HG03521 (cell line): ENCODE measurements around the gene COL1A2.

Source experiments
- ATAC-seq: cut with Tn5 transposase; IDR thresholded peaks from one replicate; pipeline ENCODE4 v1.9.1; 2021; ENCODE audit warnings: mild to moderate bottlenecking, moderate library complexity; ENCODE audit not compliant: unreplicated experiment

The COL1A2 gene

DNA sequence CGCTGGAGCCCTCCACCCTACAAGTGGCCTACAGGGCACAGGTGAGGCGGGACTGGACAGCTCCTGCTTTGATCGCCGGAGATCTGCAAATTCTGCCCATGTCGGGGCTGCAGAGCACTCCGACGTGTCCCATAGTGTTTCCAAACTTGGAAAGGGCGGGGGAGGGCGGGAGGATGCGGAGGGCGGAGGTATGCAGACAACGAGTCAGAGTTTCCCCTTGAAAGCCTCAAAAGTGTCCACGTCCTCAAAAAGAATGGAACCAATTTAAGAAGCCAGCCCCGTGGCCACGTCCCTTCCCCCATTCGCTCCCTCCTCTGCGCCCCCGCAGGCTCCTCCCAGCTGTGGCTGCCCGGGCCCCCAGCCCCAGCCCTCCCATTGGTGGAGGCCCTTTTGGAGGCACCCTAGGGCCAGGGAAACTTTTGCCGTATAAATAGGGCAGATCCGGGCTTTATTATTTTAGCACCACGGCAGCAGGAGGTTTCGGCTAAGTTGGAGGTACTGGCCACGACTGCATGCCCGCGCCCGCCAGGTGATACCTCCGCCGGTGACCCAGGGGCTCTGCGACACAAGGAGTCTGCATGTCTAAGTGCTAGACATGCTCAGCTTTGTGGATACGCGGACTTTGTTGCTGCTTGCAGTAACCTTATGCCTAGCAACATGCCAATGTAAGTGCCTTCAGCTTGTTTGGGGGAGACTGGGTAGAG is at the start of gene COL1A2:
Gene COL1A2 (plus strand): TSS at position 459 of the 704 bp plus-strand sequence. CDS start 137 bp downstream, at position 596.
- no peak for ATAC-seq

DNA sequence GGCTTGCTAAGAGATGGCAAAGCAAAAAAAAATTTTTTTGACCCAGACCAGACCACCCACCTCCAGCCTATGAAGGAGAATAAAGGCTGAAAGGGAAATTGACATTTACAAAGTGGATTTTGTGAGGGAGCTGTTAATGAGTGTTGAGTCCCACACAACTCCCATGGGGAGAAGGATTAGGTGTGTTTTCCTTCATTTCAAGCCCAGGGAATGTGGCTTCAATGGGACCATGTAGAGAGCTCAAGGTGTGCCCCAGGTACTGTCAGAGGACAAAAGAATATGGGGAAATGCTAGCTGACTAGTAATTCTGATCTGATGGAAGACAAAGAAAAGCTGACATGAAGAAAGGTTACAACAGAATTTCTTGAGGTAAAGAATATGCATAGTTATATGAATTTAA is 48.8 kb upstream of the COL1A2 start:
- ATAC-seq = no peak

DNA sequence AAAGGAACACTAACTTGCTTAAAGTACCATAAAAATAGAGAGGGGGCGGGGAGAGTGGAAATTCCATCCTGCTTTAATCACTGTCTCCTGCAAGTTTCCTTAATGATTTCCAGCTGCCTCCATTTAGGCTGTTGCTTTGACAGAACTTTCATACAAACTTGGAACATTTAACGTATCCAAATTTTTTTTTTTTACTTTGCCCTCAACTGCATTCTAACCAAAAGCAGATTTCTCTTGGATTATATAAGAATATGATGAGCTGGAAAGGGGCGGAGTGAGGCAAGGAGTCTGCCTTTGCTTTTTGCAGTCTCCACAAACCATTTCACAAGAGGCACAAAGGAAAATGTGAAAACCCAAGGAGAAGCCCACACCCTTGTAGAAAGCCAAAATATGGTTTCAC is 46.6 kb upstream of the COL1A2 start:
- ATAC-seq = no peak

DNA sequence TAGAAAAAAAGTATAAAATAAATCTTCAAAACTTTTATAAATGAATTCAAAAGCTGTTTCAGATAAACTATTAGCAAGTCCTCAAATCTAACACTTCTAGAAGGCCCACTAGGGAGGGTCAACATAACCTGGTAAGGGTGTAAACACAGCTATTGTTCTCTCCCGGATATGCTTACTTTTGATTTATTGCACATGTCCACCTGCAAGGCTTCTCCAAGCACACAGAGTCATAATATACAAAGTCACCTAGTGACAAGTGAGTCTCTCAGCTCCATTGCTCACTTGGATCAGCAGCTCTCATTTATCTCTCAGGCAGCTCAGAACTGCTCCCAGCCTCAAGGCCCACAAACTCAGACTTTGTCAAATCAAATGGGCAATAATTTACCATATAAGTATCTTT is 44.0 kb upstream of the COL1A2 start:
- no peak for ATAC-seq

DNA sequence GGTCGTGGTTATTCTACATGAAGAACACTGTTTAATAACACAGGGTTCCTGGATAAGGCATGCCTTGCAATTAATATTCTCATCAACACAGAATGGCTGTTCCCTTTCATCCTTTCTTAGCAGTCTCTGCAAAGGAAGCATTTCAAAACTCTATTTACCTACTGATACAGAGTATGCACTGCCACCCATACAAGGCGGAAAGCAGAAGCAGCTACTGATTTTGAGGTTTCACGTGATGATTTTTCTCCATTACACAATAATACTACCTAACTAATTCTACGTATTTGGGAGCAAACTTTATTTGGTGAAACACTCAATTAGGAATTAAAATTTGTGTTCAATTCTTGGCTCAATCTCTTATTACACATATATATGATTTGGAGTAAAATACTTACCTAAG is 43.0 kb upstream of the COL1A2 start:
- no peak for ATAC-seq

DNA sequence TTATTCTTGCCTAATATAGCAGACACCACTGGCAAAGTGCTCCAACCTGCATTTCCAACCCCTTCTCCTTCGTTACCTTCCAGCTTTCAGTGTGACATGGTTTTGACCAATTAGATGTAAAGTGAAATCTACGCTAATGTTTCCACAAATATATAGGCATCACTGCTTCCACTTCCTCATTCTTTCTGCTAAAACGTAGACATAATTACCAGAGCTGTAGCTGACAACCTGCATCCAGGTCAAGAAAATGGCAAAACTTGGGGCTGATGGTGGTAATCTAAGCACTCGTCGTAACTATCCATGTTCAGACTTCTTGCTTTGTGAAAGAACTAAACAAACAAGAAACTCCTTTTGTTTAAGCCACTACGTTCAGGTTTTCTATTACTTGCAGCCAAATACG is 41.8 kb upstream of the COL1A2 start:
- no peak for ATAC-seq

DNA sequence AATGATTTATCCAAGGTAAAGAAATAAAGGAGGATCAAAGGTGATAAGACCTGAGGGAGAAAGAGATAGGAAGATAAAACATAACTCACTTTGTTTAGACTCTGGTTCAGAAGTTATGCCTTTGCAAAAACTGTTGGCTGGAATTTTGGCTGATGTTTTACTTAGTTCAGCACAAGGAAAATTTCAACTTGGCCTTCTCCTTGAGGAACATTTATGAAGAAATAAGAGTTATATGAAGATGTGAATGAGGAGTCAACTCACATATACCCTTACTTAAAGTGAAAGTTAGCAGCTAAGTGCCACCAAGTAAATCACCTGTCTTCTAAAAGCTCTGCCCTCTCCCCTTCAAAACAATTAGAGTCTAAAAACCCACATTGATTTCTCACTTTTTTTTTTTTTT is 39.7 kb upstream of the COL1A2 start:
- no peak for ATAC-seq

DNA sequence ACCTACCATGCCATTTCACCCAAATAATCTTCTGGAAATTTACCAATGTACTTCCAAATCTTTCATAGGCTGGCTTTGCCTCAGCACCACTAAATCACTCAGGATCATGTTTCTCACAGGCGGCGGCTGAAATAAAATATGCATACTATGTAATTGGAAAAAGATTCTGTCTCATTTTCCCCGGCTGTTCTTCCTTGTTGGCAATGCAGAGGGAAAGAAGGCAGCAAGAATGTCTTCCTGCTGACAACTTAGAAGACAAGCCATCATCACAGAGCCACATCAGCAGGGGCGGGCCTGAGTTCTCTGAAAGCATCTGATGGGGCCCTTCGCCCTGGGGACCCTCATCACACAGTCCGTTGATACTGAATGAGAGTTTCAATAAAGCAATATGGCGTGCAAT is 39.2 kb upstream of the COL1A2 start:
- ATAC-seq = no peak

DNA sequence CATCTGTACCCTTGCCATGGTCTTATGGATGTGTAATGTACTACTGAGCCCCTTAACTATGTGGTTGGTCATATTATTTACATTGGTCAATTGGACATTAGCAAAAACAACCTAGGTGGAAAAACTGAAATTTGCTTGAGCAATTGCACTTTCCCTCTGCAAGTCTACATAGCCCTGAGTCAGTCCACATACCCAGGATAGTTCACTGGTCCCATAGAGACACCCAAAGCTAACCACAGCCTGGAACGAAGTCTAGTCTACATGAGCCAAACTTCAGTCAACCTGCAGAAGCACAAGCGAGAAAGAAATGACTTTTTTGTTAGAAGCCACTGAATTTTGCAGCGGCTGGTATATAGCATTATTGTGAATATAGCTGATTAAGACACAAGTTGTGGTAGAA is 37.6 kb upstream of the COL1A2 start:
- ATAC-seq = no peak

DNA sequence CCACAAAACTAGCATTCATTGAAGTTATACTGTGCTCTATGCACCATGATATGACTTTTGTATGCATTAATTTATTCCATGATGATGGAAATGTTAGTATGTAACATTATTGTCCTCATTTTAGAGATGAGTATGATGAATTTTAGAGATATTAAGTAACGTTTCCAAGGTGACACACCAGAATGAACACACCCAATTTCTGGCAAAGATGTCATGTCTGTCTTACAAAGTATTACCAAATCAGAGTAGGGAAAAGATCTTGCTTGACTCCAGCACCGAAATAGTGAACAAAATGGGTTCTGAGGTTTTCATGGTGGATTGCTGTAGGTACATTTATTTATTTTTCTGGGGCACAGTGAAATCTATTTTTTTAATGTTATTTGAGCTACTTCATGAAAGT is 33.8 kb upstream of the COL1A2 start:
- no peak for ATAC-seq

DNA sequence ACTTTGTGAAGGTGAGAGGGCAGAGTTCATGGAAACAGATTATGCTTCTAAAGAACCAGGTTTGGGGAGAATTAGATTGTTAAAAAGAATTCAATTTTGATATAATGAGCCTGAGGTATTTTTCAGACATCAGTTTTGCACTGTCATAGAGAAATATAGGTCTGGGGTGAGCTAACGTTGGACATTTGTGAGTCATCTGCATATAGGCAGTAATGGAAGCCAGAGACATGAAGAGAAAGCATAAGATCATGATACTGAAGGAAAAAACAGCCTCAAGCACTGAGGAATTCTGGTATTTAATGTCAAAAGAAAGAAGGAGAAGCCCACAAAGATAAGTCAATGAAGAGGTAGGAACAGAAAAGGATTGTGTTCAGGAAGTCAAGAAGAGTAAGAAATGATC is 32.4 kb upstream of the COL1A2 start:
- ATAC-seq = no peak

DNA sequence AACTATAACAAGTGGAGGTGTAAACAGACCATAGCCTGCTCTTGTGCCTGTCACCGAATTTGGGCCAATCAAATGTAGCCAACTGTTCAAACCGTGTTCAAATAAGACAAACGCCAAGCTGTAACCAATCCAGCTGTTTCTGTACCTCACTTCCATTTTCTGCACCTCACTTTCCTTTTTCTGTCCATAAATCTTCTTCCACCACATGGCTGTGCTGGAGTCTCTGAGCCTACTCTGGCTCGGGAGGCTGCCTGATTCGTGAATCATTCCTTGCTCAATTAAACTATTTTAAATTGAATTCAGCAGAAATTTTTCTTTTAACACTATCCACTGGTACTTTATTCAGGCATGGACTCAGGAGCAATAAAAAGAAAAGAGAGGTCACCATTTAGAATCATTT is 29.9 kb upstream of the COL1A2 start:
- no peak for ATAC-seq

DNA sequence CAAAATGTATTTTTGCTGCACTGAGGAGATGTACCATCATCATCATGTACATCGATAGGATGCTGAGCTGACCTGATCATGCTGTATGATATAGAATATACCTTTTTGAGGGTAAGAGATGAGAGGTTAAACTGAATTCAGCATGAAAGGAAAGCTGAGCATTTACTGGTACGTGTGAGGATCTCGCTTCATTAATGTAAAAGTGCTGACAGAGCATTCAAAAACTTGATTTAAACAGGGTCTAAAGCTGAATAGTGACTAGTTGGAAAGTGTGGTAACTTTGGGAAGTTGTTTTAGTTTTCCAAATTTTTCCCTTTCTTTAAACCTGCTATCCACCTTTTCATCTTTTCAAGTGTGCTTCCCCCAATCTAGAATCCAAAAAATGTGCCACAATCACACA is 28.5 kb upstream of the COL1A2 start:
- no peak for ATAC-seq

DNA sequence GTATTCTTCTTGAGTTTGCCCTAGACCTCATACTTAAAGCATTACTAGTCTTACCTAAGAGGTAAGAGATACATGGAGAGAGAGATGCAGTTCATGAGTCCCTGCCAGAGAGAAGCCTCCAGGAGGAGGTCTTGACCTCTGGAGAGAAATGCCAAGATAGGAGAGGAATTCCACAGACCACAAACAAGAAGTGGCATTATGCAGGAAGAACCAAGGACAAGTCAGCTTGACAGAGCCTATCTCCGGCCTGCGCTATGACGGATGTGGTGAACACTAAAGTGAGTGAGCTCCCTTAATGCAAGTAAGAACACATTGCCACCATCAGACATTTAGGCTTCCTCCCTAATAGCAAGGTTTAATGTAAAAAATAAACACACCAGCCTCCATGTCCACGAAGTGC is 27.9 kb upstream of the COL1A2 start:
- ATAC-seq = no peak

DNA sequence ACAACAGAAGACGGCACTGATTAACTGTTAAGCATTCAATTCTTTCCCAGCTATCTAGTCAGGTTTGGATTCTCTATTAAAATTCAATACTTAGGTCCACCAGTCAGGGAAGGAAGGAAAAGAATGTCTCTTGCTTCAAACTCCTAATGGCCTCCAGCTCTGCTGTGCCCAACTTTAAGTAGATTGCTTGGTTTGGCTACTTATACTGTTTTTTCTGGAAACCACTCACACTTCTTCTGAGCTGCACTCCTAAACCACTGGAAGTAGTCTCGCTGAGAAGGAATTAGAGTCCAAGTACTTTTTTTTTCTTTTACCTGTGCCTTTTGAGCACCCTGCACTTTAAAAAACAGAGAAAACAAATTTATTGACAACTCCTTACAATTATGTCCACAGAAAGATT is 26.7 kb upstream of the COL1A2 start:
- ATAC-seq = no peak

DNA sequence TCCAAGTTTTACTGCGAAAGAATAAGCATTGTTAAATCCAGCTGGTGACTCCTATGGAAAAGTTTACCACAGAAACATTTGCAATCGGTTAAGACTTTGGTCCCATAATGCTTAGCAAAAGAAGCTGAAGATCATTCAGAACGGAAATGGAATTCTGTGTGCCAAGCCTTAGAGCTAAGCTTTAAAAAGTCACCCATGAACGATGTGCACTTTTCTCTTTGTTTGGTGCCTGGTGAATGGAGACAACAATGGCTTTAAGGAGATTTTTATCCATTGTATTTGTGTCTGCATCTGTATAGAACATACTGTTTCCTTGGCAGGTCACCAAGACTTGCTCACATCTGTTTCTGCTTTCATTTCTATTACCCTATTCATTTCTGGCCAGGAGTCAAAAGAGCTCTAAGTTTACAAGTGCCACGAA is 26.3 kb upstream of the COL1A2 start:
- no peak for ATAC-seq

DNA sequence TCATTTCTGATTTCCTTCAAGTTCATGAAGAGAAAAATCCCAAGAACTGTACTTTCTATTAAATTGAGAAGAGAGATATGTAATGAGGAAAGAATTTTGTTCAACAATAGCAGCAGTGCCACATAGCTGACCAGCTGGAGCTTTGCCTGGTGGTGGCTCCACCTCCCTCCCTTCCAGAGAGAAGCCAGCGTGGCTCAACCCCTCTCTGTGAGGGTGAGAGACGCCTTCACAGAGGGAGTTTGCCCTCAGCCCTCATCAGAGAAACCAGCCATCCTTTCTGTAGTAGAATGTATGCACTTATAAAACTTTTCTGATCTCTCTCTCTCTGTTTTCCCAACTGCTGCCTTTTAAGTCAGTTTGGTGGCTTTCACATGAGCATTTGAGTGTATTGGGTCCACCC is 20.5 kb upstream of the COL1A2 start:
- ATAC-seq = no peak

DNA sequence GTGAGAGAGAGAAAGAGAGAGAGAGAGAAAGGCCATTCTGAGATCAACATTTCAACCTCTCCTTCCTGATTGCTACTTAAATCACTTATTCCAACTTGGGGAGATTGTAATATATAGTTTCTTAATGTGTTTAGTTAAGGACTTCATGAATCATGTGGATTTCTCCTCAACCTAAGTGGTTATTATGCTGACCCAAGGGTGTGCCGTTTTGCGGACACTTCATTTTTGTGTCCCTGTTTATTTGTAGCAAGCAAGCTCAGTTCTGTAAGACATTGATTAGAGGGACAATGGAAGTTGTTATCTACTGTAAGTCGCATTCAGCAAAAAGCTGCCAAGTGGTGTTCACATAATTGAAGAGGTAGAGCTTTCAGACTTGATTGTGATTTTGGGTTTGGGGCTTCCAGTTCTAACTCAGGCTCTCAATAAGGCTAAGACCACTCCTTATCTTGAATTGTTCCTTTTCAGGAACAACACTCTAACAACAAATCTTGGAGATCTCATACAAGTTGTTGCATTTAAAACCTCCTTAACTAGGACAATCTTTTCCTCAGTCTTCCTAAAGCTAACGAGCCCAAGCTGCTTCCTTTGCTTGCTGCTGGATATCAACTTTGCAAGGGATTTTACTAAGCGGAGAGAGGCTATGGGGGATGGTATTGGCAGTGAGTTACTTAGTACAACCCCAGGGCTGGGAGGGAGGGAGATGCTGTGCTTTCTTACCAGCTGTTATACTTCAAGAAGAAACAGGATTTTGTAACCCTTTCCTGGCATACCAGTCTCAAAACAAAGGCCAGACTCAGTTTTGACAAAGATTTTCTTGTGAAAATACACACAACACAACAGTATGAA is 19.8 kb upstream of the COL1A2 start:
- ATAC-seq = no peak

DNA sequence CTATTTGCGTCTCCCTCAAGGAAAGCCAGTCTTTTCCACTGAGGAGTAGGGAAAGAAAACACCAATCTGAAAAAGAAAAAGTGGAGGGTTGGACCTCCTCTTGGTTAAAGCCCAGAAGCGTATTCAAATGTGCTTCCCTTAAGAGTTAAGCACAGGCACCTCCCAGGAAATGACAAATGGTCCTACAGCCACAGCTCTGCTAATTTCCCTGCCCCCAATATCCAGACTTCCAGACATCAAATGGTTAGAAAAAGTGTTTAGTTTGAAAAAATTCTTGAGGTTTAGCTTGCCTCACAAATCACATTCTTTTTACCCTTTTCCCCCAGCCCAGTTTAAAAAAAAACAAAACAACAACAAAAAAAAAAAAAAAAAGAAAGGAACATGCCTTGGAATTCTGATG is 19.0 kb upstream of the COL1A2 start:
- ATAC-seq = no peak

DNA sequence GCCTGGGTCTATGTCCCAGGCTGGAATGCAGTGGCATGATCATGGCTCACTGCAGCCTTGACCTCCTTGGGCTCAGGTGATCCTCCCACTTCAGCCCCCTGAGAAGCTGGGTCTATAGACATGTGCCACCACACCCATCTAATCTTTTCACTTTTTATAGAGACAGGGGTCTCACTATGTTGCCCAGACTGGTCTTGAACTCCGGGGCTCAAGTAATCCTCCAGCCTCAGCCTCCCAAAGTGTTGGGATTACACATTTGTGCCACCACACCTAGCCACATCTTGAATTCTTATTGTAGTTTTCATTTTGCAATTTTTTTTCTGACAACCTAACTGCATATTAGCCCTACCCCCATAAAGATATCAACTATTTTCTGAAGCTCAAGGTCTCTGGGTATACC is 18.4 kb upstream of the COL1A2 start:
- ATAC-seq = no peak

DNA sequence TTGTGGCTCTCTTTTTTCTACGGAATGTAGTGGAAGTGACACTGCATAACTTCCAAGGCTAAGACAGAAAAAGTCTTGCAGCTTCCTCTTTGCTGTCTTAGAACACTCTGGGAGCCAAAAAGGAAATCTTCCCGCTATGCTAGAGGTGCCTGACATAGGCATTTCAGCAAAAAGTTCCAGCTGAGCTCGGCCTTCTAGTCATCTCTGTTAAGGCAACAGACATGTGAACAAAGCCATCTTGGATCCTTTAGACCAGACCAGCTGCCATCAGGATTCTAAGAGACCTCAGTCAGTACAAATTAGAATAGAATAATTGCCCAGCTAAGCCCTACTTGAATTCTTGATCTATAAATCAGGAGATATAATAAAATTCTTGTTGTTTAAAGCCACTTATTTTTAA is 16.3 kb upstream of the COL1A2 start:
- ATAC-seq = no peak

DNA sequence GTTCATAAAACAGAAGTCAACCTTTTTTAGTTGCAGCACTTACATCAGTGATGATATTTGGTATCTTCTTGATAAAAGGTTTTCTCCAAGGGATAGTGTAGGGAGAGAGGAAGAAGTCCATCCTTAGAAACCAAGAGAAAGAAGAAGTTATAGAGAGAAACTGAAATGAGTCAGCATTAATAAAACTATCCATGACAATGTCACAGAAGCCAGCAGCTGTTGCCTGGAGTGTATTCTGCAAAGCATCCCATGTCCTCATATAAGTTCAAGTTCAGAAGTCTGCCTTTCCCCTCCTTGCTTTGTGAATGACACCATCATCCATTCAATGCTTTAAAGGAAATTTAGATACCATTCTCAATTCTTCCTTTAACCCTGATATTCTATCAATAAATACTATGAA is 14.4 kb upstream of the COL1A2 start:
- no peak for ATAC-seq

DNA sequence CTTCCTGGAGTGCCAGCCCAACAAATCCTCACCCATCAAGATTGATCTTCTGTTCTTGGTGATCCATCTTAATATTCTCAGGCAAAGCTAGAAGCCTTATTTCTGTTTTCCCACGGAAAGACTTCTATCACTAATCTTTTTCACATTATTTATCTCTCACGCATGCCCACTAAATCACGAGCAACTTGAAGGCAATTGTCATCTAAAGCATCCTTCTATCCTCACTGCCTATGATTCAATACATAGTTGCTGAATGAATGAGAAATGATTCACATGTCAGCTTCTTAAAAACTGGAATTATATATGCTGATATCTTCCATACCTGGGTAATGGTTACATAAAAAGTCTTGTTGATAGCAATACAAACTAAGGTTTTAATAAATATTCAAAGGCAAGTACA is 12.6 kb upstream of the COL1A2 start:
- no peak for ATAC-seq
